Measurements from ENCODE around the gene ADAMTS17.

The ADAMTS17 gene

DNA sequence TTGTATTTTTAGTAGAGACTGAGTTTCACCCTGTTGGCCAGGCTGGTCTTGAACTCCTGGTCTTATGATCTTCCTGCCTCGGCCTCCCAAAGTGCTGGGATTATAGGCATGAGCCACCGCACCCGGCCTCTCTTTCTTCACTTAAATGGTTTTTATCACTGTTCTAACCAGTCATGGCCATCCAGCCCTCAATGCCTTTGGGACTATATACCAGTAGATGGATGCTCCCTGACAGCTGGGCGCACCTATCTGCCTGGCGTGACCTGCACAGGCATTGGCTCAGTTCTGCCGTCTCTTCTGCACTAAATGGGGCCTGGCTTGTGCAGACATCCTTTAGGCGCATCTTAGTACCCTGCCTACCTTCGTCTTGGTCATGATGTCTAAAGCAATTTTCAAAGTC, 233.4 kb downstream of the ADAMTS17 start:
- TF ChIP-seq, protein P1, sequence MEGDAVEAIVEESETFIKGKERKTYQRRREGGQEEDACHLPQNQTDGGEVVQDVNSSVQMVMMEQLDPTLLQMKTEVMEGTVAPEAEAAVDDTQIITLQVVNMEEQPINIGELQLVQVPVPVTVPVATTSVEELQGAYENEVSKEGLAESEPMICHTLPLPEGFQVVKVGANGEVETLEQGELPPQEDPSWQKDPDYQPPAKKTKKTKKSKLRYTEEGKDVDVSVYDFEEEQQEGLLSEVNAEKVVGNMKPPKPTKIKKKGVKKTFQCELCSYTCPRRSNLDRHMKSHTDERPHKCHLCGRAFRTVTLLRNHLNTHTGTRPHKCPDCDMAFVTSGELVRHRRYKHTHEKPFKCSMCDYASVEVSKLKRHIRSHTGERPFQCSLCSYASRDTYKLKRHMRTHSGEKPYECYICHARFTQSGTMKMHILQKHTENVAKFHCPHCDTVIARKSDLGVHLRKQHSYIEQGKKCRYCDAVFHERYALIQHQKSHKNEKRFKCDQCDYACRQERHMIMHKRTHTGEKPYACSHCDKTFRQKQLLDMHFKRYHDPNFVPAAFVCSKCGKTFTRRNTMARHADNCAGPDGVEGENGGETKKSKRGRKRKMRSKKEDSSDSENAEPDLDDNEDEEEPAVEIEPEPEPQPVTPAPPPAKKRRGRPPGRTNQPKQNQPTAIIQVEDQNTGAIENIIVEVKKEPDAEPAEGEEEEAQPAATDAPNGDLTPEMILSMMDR (IDR thresholded peaks at IDR 0.05; ENCODE audit: low read depth, low read length): no peak
- no peak overlapping the region for H3K4me3 ChIP-seq (ENCODE audit: low read depth, low read length)

DNA sequence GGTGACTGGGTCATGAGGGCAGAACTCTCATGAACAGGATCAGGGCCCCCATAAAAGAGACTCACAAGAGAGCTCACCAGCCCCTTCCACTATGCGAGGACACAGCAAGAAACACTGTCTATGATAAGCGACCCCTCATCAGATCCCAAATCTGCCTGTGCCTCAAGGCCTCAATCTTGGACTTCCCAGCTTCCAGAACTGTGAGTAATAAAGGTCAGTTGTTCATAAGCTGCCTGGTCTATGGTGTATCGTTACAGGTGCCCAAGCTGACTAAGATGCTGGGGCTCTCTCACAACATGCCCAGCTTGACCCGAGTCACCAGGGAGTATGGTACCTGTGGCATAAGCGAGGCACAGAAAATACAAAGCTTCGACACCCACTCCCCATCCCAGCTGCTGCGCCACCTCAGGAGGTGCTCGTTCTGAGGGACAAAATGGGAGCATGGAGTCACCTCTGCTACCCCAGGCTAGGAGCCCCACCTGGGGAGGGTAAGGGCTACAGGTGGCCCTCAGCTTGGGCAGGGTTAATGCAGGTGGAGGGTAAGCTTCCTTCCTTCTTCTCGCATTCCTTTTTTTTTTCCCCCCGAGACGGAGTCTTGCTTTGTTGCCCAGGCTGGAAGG, 234.1 kb downstream of the ADAMTS17 start:
- no peak overlapping the region for H3K4me3 ChIP-seq (ENCODE audit: low read depth, low read length)
- TF ChIP-seq, protein P1 (IDR thresholded peaks at IDR 0.05; ENCODE audit: low read depth, low read length): no peak

DNA sequence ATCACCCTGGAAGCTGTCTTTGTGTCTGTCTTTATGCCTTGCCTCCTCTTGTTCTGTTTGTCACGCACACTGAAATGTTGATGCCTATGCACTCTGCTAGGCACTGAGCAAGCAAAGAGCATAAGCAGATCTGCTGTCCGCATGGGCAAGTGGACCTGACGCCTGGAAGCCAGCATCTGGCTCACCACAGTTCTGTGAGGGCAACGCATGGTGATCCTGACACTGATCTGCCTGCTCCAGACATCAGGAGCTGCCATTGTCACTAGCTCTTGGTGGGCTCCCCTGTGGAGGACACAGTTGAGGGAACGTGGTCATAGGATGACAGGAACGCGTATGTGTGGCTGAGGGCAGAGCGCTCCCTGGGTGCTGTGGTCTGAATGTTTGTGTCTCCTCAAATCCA, 234.6 kb downstream of the ADAMTS17 start:
- TF ChIP-seq, protein P1 (IDR thresholded peaks at IDR 0.05; ENCODE audit: low read depth, low read length): no peak
- H3K4me3 ChIP-seq (ENCODE audit: low read depth, low read length): no peak overlapping the region

DNA sequence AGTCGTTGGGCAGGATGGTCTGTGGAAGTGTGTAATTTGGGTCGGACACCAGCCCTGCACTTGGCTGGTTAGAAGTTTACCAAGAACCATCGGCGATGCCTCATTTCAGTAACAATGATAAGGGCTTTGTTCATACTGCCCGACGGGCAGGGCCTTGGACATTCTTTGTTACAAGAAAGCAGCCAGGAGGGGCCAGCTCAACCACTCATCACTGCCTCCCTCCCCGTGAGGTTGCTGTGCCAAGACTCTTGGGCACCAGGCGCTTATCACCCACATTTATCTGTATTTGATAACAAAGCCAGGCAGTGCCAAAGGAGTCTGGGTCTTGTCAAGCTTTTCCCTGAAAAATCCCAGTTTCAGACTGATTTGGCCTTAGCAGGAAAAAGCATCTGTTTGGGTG, 235.0 kb downstream of the ADAMTS17 start:
- no peak overlapping the region for H3K4me3 ChIP-seq (ENCODE audit: low read depth, low read length)
- TF ChIP-seq, protein P1 (IDR thresholded peaks at IDR 0.05; ENCODE audit: low read depth, low read length): no peak

DNA sequence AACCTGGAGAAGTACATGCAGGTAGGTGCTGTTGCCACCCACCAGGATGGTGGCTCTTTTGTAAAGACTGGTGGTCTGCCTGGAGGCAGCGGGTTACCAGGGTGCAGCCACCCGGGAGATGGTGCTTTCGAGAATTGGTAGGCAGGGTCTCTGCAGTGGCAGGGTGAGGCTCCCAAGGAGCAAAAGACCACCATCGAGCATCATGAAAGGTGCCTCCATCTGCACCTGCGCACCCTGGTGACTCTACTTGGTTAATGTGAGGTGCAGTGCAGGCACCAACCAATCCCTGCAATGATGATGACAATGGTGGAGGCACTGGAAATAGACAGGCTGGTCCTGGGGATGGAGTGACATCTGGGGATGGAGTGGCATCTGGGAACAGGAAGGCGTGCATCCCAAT, 236.7 kb downstream of the ADAMTS17 start:
- H3K4me3 ChIP-seq (ENCODE audit: low read depth, low read length): no peak overlapping the region
- TF ChIP-seq, protein P1 (IDR thresholded peaks at IDR 0.05; ENCODE audit: low read depth, low read length): no peak

DNA sequence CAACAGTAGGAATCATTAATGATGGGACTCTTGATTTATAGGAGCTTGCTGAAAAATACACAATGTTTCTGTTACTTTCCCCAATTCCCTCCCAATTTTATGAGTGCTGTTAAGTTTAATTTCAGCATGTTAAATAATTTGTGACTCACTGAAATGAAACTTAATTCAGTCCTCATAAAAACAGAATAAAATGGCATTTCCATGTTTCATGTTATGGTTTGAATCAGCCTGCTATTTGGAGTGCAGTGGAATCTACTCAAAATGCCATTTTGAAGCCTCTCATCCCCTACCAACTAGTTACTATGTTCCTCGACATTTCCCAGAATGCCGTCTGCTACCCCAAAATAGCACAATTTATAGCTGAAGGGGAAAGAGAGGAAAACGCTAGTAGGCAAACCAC, 237.5 kb downstream of the ADAMTS17 start:
- TF ChIP-seq, protein P1 (IDR thresholded peaks at IDR 0.05; ENCODE audit: low read depth, low read length): no peak
- no peak overlapping the region for H3K4me3 ChIP-seq (ENCODE audit: low read depth, low read length)

DNA sequence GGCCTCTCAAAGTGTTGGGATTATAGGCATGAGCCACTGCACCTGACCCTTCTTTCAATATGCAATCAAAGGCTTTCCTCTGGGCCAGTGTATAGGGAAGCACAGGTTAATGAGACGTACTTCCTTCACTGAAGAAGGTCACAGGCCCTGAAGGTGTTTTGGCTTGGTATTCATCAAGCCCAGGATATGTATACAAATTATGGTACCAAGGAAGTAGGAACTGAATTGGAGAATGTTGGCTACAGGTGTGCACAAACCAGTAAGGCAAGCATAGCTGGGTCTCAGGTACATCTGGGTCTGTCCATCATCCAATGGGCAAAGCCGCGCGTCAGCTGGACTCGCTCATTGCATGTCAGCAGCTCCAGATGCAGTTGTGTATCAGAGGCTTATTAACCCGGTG, 237.9 kb downstream of the ADAMTS17 start:
- TF ChIP-seq, protein P1 (IDR thresholded peaks at IDR 0.05; ENCODE audit: low read depth, low read length): no peak
- no peak overlapping the region for H3K4me3 ChIP-seq (ENCODE audit: low read depth, low read length)
